WERI-Rb-1 (cell line): Measurements from ENCODE around the gene NANOS3.

Source experiments
- DNase-seq: peaks from one replicate; pipeline ENCODE4 v3.0.0-alpha.2; 2020
- H3K27ac ChIP-seq: fragments of 250-450 bp; sonication (Bioruptor Pico); 2 replicates; pipeline ENCODE4 v1.5.1; 2020; ENCODE audit warnings: mild to moderate bottlenecking, moderate library complexity
- H3K27me3 ChIP-seq: fragments of 250-450 bp; sonication (Bioruptor Pico); 2 replicates; pipeline ENCODE4 v1.5.1; 2021; ENCODE audit warnings: mild to moderate bottlenecking, low read depth, moderate library complexity; ENCODE audit not compliant: insufficient read depth, severe bottlenecking
- H3K36me3 ChIP-seq: fragments of 250-450 bp; sonication (Bioruptor Pico); 2 replicates; pipeline ENCODE4 v1.5.1; 2020; ENCODE audit warnings: mild to moderate bottlenecking, moderate library complexity
- H3K4me3 ChIP-seq: 2 replicates; pipeline ENCODE4 v1.5.1; 2011; ENCODE audit warnings: low read depth, mild to moderate bottlenecking, control low read depth, low read length
- H3K9me3 ChIP-seq: fragments of 250-450 bp; sonication (Bioruptor Pico); 2 replicates; pipeline ENCODE4 v1.5.1; 2021; ENCODE audit warnings: mild to moderate bottlenecking, moderate library complexity; ENCODE audit not compliant: severe bottlenecking
- TF ChIP-seq, protein P1 (sequence below): IDR thresholded peaks from 2 replicates; pipeline ENCODE4 v1.5.1; 2011; ENCODE audit warnings: low read depth, mild to moderate bottlenecking, control low read depth, inconsistent platforms, low read length

Gene NANOS3

GRCh38 chr19:13856497-13856896 lies 20.4 kb upstream of the NANOS3 start:
- no peak overlapping the region for H3K4me3 ChIP-seq
- no peaks in the 10 kb centered on the region for H3K27me3 ChIP-seq
- no peak for DNase-seq
- H3K27ac ChIP-seq: no peak overlapping the region
- H3K9me3 ChIP-seq: no peaks in the 10 kb centered on the region
- H3K36me3 ChIP-seq: no peaks in the 10 kb centered on the region
- TF ChIP-seq, protein P1, sequence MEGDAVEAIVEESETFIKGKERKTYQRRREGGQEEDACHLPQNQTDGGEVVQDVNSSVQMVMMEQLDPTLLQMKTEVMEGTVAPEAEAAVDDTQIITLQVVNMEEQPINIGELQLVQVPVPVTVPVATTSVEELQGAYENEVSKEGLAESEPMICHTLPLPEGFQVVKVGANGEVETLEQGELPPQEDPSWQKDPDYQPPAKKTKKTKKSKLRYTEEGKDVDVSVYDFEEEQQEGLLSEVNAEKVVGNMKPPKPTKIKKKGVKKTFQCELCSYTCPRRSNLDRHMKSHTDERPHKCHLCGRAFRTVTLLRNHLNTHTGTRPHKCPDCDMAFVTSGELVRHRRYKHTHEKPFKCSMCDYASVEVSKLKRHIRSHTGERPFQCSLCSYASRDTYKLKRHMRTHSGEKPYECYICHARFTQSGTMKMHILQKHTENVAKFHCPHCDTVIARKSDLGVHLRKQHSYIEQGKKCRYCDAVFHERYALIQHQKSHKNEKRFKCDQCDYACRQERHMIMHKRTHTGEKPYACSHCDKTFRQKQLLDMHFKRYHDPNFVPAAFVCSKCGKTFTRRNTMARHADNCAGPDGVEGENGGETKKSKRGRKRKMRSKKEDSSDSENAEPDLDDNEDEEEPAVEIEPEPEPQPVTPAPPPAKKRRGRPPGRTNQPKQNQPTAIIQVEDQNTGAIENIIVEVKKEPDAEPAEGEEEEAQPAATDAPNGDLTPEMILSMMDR: no peak

- Histone ChIP-seq H3K9me3 (no peaks in the 10 kb centered on the region), H3K4me3 (no peak overlapping the region), H3K36me3 (no peaks in the 10 kb centered on the region), H3K27ac (no peak overlapping the region), H3K27me3 (no peaks in the 10 kb centered on the region)
- TF ChIP-seq, protein P1: no peak
- DNase-seq: peak; percentile 39
Observed at GRCh38 chr19:13859361-13859880, 17.5 kb upstream of the NANOS3 start.

DNA sequence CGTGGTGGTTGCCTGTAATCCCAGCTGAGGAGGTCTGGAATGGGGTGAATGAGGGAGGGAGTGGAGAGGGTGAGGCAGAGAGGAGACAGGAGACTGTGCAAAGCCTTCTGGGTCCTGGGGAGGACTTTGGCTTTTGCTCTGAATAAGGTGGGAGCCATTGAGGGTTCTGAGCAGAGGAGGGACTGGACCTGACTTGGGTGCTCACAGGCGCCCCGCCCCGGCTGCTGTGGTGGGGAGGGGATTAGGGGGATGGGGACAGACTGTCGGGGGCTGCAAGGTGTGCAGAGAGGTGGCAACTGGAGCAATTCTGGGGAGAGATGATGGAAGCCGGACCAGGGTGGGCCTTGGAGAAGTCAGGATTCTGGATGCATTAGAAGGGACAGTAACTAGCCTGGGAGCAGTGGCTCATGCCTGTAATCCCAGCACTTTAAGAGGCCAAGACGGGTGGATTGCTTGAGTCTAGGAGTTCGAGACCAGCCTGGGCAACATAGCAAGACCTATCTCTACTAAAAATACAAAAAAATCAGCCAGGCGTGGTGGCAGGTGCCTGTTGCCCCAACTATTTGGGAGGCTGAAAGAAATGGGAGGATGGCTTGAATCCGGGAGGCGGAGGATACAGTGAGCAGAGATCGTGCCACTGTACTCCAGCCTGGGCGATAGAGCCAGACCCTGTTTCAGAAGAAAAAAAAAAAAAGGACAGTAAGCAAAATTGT lies 16.1 kb upstream of the NANOS3 start:
- TF ChIP-seq, protein P1: no peak
- no peak for DNase-seq
- no peaks in the 10 kb centered on the region for H3K36me3 ChIP-seq
- no peaks in the 10 kb centered on the region for H3K9me3 ChIP-seq
- no peak overlapping the region for H3K27ac ChIP-seq
- no peak overlapping the region for H3K4me3 ChIP-seq
- no peaks in the 10 kb centered on the region for H3K27me3 ChIP-seq

DNA sequence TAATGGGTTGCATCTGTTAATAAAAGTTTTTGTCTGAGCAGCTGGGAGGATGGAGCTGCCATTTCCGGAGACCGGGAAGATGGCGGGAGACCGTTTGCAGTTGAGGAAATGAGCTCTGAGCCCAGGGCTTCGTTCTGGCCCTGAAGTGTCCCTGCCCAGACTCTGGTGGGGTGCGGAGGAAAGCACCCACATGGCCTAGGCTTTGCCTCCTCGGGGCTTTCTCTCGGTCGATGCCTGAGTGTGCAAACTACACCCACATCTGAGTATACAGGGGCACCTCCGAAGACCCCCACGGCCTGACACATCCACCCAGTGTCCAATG lies 15.6 kb upstream of the NANOS3 start:
- Histone ChIP-seq H3K4me3 (no peak overlapping the region), H3K9me3 (no peaks in the 10 kb centered on the region), H3K27ac (no peak overlapping the region), H3K36me3 (no peaks in the 10 kb centered on the region; the same call in 1 of the 2 replicates), H3K27me3 (no peaks in the 10 kb centered on the region)
- TF ChIP-seq, protein P1: no peak
- DNase-seq: no peak

DNA sequence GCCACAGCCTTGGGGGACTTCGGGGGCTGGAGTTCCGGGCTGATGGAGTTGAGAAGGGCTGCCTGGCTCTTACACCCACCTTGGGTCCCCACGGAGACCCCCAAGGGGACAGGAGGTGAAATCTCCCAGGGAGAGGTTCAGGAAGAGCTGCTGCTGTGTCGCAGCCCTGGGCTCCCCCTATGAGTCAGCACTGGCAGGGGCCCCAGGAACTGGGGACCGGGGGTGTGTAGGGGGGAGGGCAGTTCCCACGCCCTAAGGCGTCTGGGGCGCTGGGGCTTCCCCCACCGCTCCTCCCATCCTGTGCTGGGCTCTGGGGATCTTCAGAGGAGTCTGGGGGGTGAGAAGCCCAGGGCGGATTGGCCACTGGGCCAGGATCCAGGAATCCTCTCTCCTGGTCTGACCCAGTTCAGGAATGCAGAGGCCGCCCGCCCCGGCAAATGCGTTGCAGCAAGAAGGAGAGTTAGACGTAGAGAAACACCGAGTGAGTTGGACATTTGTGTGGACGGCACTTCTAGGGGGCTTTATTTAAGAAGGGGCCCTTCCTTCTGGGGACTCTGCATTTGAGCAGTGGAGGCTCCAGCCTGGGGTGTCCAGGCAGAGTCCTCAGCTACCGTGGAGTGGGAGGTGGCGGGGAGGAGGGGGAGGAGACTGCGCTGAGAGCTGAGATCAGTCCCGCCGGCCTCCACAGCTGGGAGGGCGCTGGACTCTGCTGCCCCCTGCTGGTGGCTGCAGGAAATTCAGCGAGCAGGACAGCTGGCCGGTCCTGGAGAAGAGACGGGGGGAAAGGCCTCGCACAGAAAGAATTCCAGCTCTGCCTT lies 15.0 kb upstream of the NANOS3 start:
- DNase-seq: peak; percentile 88
- H3K4me3 ChIP-seq: peak overlapping the region; percentile 29

More for the DNA sequence above, 15.0 kb upstream of the NANOS3 start:
- H3K27ac ChIP-seq: peak overlapping the region; percentile 11; the same call in 1 of the 2 replicates
- TF ChIP-seq, protein P1: peak; percentile 93
- H3K27me3 ChIP-seq: no peaks in the 10 kb centered on the region
- no peaks in the 10 kb centered on the region; the same call in 1 of the 2 replicates for H3K36me3 ChIP-seq
- no peaks in the 10 kb centered on the region for H3K9me3 ChIP-seq
